GM10266 (cell line): ENCODE data around the gene TSKS.

Source experiments
- DNase-seq: peaks from one replicate; pipeline ENCODE4 v3.0.0; 2012; ENCODE audit errors: extremely low spot score
- CTCF ChIP-seq: IDR thresholded peaks from 2 replicates; pipeline ENCODE4 v1.5.1; 2012; ENCODE audit warnings: mild to moderate bottlenecking, low read depth; ENCODE audit not compliant: control insufficient read depth, insufficient read depth; ENCODE audit errors: missing control alignments

TSKS gene

GRCh38 chr19:49793561-49793840 lies 30.4 kb upstream of the TSKS start:
- TF ChIP-seq CTCF, result no peak
- no peak for DNase-seq

- no peak for TF ChIP-seq CTCF
- no peak for DNase-seq
Observed at GRCh38 chr19:49792829-49793560, 29.9 kb upstream of the TSKS start.

GRCh38 chr19:49791776-49792445 lies 28.8 kb upstream of the TSKS start:
- no peak for TF ChIP-seq CTCF

GRCh38 chr19:49790866-49791265 lies 27.8 kb upstream of the TSKS start:
- TF ChIP-seq CTCF, result no peak
- DNase-seq, result no peak

More at GRCh38 chr19:49791776-49792445, 28.8 kb upstream of the TSKS start:
- DNase-seq, result no peak

GRCh38 chr19:49788857-49789256 lies 25.8 kb upstream of the TSKS start:
- TF ChIP-seq CTCF, result no peak
- DNase-seq, result no peak

- no peak for DNase-seq
- TF ChIP-seq CTCF, result no peak
Observed at GRCh38 chr19:49787746-49788145, 24.6 kb upstream of the TSKS start.

GRCh38 chr19:49786376-49786820 lies 23.3 kb upstream of the TSKS start:
- DNase-seq, result no peak
- no peak for TF ChIP-seq CTCF
